Esophagus squamous epithelium (tissue), 5 donors: ENCODE measurements around the gene ZFR2. TPM values are rescaled to one million over a fixed set of nuclear protein-coding genes. Genes with fewer than 3 reads are reported as not detected.

Experiments
- DNase-seq: peaks from one replicate; lab custom pipeline; 2025; lab: John Stamatoyannopoulos, UW
- H3K27ac ChIP-seq, 4 donors: fragments of 200-600 bp; sonication (generic); one replicate each; pipeline ENCODE4 v1.5.1; 2016 to 2019; ENCODE audit warnings: mild to moderate bottlenecking in 1 of 4
- H3K27me3 ChIP-seq, 4 donors: fragments of 200-600 bp; sonication (generic); 1 replicate in 3 of 4; 2 replicates in 1 of 4; pipeline versions ENCODE4 v1.5.1 to v1.6.0; 2017 to 2021; ENCODE audit warnings: antibody characterized with exemption in 1 of 4
- H3K36me3 ChIP-seq, 3 donors: fragments of 200-600 bp; sonication (generic); one replicate each; pipeline ENCODE4 v1.5.1; 2016 to 2019
- H3K4me1 ChIP-seq, 3 donors: fragments of 200-600 bp; sonication (generic); one replicate each; pipeline ENCODE4 v1.5.1; 2017 to 2019
- H3K4me3 ChIP-seq, 4 donors: fragments of 200-600 bp; sonication (generic); 1 replicate in 3 of 4; 2 replicates in 1 of 4; pipeline ENCODE4 v1.5.1; 2016 to 2019; ENCODE audit warnings: mild to moderate bottlenecking in 2 of 4, moderate library complexity in 1 of 4
- H3K9me3 ChIP-seq, 3 donors: fragments of 200-600 bp; sonication (generic); one replicate each; pipeline ENCODE4 v1.5.1; 2016 to 2019
- CTCF ChIP-seq, 6 experiments: fragments of 450-650 bp in 4 of 6; fragments of 200-600 bp in 2 of 6; sonication (generic) in 2 of 6; IDR thresholded peaks; one replicate each; pipeline ENCODE4 v1.5.1; 2016 to 2019; ENCODE audit warnings: antibody characterized with exemption in 6 of 6, mild to moderate bottlenecking in 4 of 6, moderate library complexity in 4 of 6
- POLR2A ChIP-seq, 4 donors: fragments of 450-650 bp; IDR thresholded peaks; one replicate each; pipeline ENCODE4 v1.6.1; 2017; ENCODE audit warnings: antibody characterized with exemption in 4 of 4, mild to moderate bottlenecking in 4 of 4, moderate library complexity in 3 of 4
- WGBS, 2 donors: methylation state at CpG; one replicate each; pipeline ENCODE4 v1.1.5; 2018; 5-methylcytosine and 5-hydroxymethylcytosine counted together
- intact Hi-C: fragments of 100-400 bp; cut with DNase I; formaldehyde crosslinking; loops from one replicate; pipeline ENCODE4 v1.15.0; 2022
- total RNA-seq, 4 donors: library from RNA; depleted of rRNA; stranded (reverse); fragments of >200 nt; gene quantifications; one replicate each; pipeline ENCODE4 v1.1.0, GENCODE V29; 2016
- donor health status: DM: yes; HTN: yes; CAD: no.

ZFR2 gene
- not detected for total RNA-seq

- Histone ChIP-seq H3K27me3 (peaks cover 10 to 75% (median 16%) of the 10 kb centered on the region in 4 donors), H3K4me3 (peak within 1 kb of the TSS in 2 of 4 donors; percentile 16 to 43), H3K4me1 (peaks cover 0 to 8% (median 0%) of the 10 kb centered on the region in 3 donors), H3K27ac (no peak within 1 kb of the TSS), H3K36me3 (no peaks in the 10 kb centered on the region), H3K9me3 (peaks cover 0 to 7% (median 4%) of the 10 kb centered on the region in 3 donors)
- intact Hi-C loops, result no loop called here
- TF ChIP-seq POLR2A (IDR thresholded peaks at IDR 0.05) (no peak), CTCF (IDR thresholded peaks at IDR 0.05) (no peak)
- no peak for DNase-seq
- 18 to 27% methylated on average over 8 to 28 of the region's 62 CpGs for whole genome bisulfite sequencing, 2 donors
Measured at GRCh38 chr19:3868770-3869456, at the start of gene ZFR2. Gene ZFR2, minus strand, starts transcription at chr19:3869038. Its CDS starts 21 bp downstream, at chr19:3869017.

GRCh38 chr19:3916033-3916432 is 47.2 kb upstream of the ZFR2 start:
- H3K9me3 ChIP-seq, result peaks cover 0 to 7% (median 4%) of the 10 kb centered on the region in 3 donors
- TF ChIP-seq POLR2A (IDR thresholded peaks at IDR 0.05) (no peak), CTCF (IDR thresholded peaks at IDR 0.05) (no peak)
- no peak overlapping the region for H3K4me3 ChIP-seq
- no peak for DNase-seq
- H3K27me3 ChIP-seq, result no peaks in the 10 kb centered on the region
- H3K36me3 ChIP-seq, result no peaks in the 10 kb centered on the region
- no peaks in the 10 kb centered on the region for H3K4me1 ChIP-seq
- 85 to 95% methylated on average over 5 of the region's 5 CpGs for WGBS, 2 donors
- intact Hi-C loops, result no loop called here
- H3K27ac ChIP-seq, result no peak overlapping the region

GRCh38 chr19:3914199-3914598 is 45.4 kb upstream of the ZFR2 start:
- WGBS, 2 donors, result 65 to 70% methylated on average over 5 to 7 of the region's 9 CpGs
- Histone ChIP-seq H3K4me3 (no peak overlapping the region), H3K36me3 (no peaks in the 10 kb centered on the region), H3K27ac (no peak overlapping the region), H3K4me1 (no peaks in the 10 kb centered on the region), H3K27me3 (no peaks in the 10 kb centered on the region), H3K9me3 (peaks cover 0 to 17% (median 5%) of the 10 kb centered on the region in 3 donors)
- TF ChIP-seq CTCF (IDR thresholded peaks at IDR 0.05) (no peak), POLR2A (IDR thresholded peaks at IDR 0.05) (no peak)
- no peak for DNase-seq
- intact Hi-C loops, result no loop called here

GRCh38 chr19:3910105-3910504 is 41.3 kb upstream of the ZFR2 start:
- DNase-seq, result no peak
- intact Hi-C loops, result no loop called here
- TF ChIP-seq CTCF (IDR thresholded peaks at IDR 0.05) (no peak), POLR2A (IDR thresholded peaks at IDR 0.05) (no peak)
- Histone ChIP-seq H3K27me3 (no peaks in the 10 kb centered on the region), H3K9me3 (peaks cover 0 to 17% (median 5%) of the 10 kb centered on the region in 3 donors), H3K4me1 (no peaks in the 10 kb centered on the region), H3K27ac (no peak overlapping the region), H3K36me3 (no peaks in the 10 kb centered on the region), H3K4me3 (no peak overlapping the region)
- 100% methylated on average over 1 of the region's 1 CpG for WGBS, 2 donors

- Histone ChIP-seq H3K4me1 (no peaks in the 10 kb centered on the region), H3K27ac (no peak overlapping the region), H3K4me3 (no peak overlapping the region), H3K36me3 (no peaks in the 10 kb centered on the region), H3K9me3 (peaks cover 0 to 17% (median 5%) of the 10 kb centered on the region in 3 donors), H3K27me3 (peaks cover 0 to under 1% (median 0%) of the 10 kb centered on the region in 4 donors)
- TF ChIP-seq CTCF (IDR thresholded peaks at IDR 0.05), result no peak
- no peak for TF ChIP-seq POLR2A (IDR thresholded peaks at IDR 0.05)
- 50 to 56% methylated on average over 2 to 8 of the region's 14 CpGs for WGBS, 2 donors
- intact Hi-C loops, result no loop called here
- DNase-seq, result no peak
Measured at GRCh38 chr19:3908266-3909054, 39.6 kb upstream of the ZFR2 start.
